NCI-H748 (cell line): ENCODE results near the gene SPPL2A.
"Not testable (repeated sequence)": the region's sequence is repeated elsewhere in the genome, so short reads cannot be mapped to it uniquely, and the experiment has no call there.

Experiments used
- DNase-seq: peaks from one replicate; lab custom pipeline; 2025; ENCODE audit not compliant: unreplicated experiment; lab: John Stamatoyannopoulos, UW

The SPPL2A gene

GRCh38 chr15:50765195-50765967 is at the start of gene SPPL2A:
TSS of gene SPPL2A (minus strand) at chr15:50765706. CDS start at chr15:50765533, 173 bp downstream.
- DNase-seq, result peak; percentile 74

DNA sequence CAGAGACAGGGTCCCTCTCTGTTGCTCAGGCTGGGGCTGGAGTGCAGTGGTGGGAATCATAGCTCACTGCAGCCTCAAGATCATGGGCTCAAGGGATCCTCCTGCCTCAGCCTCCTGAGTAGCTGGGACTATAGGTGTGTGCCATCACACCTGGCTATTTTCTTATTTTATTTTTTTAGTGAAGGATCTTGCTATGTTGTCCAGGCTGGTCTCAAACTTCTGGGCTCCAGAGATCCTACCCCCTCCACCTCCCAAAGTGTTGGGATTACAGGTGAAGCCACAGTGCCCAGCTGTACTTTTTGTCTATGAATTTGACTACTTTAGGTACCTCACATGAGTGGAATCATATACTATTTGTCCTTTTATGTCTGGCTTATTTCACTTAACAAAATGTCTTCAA is 49.1 kb upstream of the SPPL2A start:
- DNase-seq, result no peak

DNA sequence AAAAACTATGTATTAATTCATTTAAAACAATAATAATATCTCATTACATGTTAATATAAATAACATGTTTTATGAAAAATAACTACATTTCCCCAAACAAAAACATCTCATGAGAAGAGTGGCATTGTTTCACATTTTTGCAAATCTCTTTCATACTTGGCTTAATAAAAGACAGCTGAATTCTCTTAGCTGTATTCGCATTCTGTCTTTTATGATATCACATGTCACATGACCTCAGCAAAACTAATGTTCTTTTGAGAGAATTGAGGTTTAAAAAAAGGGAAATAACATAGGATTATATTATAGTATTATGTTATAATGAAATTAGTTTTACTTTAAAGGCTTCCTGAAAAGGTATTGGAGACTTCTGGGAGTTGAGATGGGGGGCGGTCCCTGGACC is 48.4 kb upstream of the SPPL2A start:
- DNase-seq, result no peak

DNA sequence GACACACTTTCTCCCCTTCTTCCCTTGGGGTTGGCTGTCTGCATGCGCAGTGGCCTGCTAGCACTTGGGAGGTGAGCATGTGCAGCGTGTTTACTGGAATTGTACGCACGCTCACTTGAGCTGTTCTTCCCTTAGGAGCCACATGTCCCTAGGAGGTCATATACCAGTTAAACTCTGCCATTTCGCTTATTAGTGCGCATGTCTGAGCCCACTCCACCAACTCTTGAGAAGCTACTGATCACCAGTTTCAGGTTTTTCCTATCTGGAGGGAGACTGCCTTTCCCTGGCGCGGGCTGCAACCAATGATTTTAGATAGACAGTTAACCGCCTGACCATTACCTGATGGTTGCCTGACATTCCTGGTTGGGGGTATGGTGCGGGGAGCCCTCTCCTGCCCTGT is 47.6 kb upstream of the SPPL2A start:
- DNase-seq, result no peak

- DNase-seq, result not testable (repeated sequence)
These were observed 46.6 kb upstream of the SPPL2A start for GRCh38 chr15:50812181-50812506.

- DNase-seq, result not testable (repeated sequence)
These were observed 46.1 kb upstream of the SPPL2A start for GRCh38 chr15:50811461-50812180.

DNA sequence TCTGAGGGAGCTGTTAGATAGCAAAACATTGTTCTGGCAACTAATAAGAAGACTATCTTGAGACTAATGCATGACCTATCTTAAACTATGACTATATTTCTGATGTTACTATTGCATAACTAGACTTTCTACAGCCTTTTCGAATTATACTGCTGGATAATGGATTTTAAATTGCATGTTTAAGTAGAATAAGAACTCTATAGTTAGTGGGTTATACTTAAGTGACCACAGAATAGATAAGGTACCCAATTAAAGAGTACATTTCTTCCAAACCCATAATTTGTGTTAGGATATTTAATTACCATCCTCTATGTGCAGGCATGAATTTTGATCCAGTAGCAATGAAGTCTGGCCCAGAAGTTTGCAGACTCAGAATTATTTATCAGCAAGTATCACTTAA is 44.6 kb upstream of the SPPL2A start:
- no peak for DNase-seq

- DNase-seq, result no peak
These were observed 43.2 kb upstream of the SPPL2A start for GRCh38 chr15:50808728-50809127.

DNA sequence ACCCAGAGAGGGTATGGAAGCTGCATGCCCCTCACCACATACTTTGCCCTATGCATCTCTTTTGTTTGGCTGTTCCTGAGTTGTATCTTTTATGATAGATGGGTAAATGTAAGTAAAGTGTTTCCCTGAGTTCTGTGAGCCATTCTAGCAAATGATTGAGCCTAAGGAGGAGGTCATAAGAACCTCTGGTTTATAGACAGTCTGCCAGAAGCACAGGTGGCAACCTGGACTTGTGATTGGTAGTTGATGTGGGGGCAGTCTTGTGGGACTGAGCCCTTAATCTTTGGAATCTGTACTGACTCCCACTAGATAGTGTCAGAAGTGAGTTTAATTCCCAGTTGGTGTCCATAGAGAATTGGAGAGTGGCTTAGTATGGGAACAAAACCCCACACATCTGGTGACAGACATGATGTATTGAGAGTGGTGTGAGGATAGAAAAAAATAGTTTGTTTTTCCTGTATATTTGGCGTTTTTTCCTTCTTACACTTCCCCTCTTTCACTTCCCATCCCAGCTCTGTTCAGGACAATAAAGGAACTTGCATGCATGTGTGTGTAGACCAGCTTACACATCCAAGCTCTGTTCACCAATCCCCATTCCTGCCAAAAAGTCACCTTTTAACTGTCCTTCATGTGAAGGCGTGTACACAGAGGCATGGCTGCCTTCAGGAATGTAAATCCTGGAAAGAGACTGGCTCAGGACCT is 38.1 kb upstream of the SPPL2A start:
- DNase-seq, result no peak

GRCh38 chr15:50800715-50801114 is 35.2 kb upstream of the SPPL2A start:
- no peak for DNase-seq

DNA sequence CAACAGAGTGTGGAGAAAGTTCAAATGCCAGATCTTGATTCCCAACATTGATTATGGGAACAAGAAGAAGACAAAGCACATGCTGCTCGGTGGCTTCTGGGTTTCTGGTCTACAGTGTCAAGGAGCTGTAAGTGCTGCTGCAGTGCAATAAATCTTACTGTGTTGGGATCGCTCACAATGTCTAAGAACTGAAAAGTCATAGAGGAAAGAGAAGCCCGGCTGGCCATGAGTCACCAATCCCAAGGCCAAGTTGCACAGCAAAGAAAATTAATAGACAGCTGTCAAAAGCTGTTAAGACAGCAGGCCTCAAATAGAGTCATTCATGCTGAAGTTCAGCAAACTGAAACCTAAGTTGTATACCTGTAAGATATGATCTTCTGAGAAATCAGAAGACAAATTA is 33.2 kb upstream of the SPPL2A start:
- no peak for DNase-seq

GRCh38 chr15:50797926-50798325 is 32.4 kb upstream of the SPPL2A start:
- peak; percentile 3 for DNase-seq

DNA sequence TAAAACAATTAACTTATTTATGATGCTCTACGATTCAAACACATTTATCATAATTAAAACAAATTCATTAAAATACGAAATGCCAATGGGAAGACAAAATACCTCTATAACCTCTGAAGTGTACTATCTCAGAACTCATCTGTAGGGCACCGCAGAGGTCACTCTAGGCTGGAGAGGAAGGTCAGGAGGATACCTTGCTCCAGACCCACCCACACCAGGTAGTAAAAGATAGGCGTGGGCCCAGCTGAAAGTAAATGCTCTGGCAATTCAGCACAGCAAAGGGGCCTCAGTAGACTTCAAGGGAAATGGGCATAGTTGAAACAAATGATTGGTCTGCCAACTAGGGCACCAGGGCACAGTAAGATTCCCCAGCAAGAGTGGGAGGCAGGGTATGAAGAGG is 26.0 kb upstream of the SPPL2A start:
- DNase-seq, result no peak

- DNase-seq, result no peak
These were observed 25.4 kb upstream of the SPPL2A start for GRCh38 chr15:50790778-50791453.

GRCh38 chr15:50786871-50787270 is 21.4 kb upstream of the SPPL2A start:
- no peak for DNase-seq

DNA sequence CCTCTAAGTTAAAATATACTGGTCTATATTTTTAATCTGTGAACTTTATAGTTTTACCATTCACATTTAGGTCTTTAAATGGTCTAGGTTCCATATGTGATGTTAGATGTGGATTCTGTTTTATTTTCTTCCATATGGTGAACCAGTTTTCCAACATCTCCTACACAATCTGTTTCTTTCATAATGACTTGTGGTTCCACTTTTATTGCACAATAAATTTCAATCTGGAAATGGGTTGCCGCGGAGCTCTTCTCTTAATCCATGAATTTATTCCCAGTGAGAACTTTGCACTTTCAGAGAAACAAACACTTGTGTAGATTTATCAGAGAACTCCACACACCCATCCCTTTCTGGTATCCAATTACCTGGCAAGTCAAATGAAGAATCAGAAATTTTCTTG is 20.9 kb upstream of the SPPL2A start:
- no peak for DNase-seq

GRCh38 chr15:50783895-50784294 is 18.4 kb upstream of the SPPL2A start:
- DNase-seq, result no peak

DNA sequence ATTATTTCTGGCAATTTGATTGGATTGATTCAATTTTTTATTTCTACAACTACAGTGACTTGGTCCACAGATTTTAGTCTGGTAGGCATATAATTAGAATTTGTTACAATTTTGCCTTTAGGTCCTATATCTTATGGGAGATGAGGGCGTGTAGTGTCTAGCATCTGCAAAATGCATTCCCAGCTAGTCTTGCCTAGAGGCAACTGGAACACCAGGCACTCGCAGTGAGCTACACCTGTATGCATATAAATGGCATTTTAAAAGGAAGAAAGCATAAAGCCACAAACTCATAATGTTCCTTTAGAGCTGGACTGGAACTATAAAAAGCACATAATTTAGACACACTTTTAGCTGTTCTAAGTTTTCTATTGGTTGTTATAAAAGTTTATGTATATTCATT is 17.9 kb upstream of the SPPL2A start:
- DNase-seq, result no peak

DNA sequence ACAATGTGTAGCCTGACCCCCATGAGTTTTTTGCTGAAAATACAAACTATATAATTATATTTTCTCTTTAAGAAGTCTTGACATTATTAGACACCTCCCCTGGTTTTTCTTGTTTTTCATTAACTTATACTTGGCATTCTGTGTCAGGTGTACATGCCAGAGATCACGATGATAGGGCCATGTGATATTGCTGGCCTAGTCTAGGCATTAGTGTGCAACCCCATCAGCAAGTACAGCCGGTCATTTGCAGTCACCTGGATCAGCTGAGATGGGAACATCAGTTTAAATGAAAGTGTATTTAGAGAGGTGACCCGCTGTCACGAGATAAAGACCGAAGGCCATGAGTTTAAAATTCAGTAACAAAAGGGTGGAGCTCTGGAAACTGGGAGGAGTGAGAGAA is 12.6 kb upstream of the SPPL2A start:
- no peak for DNase-seq

GRCh38 chr15:50777042-50777441 is 11.5 kb upstream of the SPPL2A start:
- no peak for DNase-seq

GRCh38 chr15:50774450-50774849 is 8.9 kb upstream of the SPPL2A start:
- DNase-seq, result no peak

DNA sequence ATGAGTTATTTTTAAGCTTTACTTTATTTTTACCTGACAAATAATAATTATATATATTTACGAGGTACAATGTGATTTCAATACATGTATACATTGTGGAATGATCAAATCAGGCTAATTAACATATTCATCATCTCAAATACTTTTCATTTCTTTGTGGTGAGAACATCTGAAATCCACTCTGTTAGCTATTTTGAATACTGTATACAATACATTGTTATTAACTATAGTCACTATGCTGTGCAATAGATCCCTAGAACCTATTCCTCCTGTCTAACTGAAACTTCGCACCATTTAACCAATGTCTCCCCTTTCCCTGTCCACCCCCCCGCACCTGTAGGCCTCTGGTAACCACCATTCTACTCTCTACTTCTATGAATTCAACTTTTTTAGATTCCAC is 7.9 kb upstream of the SPPL2A start:
- DNase-seq, result no peak
